ENCODE data around the gene CACNB1.

Gene CACNB1

GRCh38 chr17:39225308-39225958 lies 28.0 kb upstream of the CACNB1 start, which contains the start of gene STAC2:
Gene STAC2, minus strand, starts transcription at chr17:39225945. Its CDS starts 443 bp downstream, at chr17:39225502.
- peak; percentile 11 for DNase-seq

- no peak for DNase-seq
These were observed 27.4 kb upstream of the CACNB1 start for GRCh38 chr17:39224778-39225307.

GRCh38 chr17:39223907-39224777 lies 26.7 kb upstream of the CACNB1 start:
- peak; percentile 36 for DNase-seq

- no peak for DNase-seq
These were observed 25.7 kb upstream of the CACNB1 start for GRCh38 chr17:39222866-39223834.

GRCh38 chr17:39222151-39222550 lies 24.7 kb upstream of the CACNB1 start:
- no peak for DNase-seq

GRCh38 chr17:39221572-39221971 lies 24.1 kb upstream of the CACNB1 start:
- DNase-seq = no peak

GRCh38 chr17:39219647-39220154 lies 22.2 kb upstream of the CACNB1 start:
- DNase-seq = no peak

GRCh38 chr17:39218906-39219305 lies 21.4 kb upstream of the CACNB1 start:
- no peak for DNase-seq

GRCh38 chr17:39217734-39218369 lies 20.4 kb upstream of the CACNB1 start:
- no peak for DNase-seq

GRCh38 chr17:39213852-39214251 lies 16.4 kb upstream of the CACNB1 start:
- DNase-seq = no peak

- peak; percentile 19 for DNase-seq
These were observed 15.5 kb upstream of the CACNB1 start for GRCh38 chr17:39212841-39213480.

- DNase-seq = no peak
These were observed 14.8 kb upstream of the CACNB1 start for GRCh38 chr17:39212195-39212810.

- no peak for DNase-seq
These were observed 12.6 kb upstream of the CACNB1 start for GRCh38 chr17:39210093-39210434.

GRCh38 chr17:39209317-39210092 lies 12.0 kb upstream of the CACNB1 start:
- no peak for DNase-seq

GRCh38 chr17:39208893-39209292 lies 11.4 kb upstream of the CACNB1 start:
- no peak for DNase-seq

GRCh38 chr17:39208136-39208535 lies 10.7 kb upstream of the CACNB1 start:
- no peak for DNase-seq

GRCh38 chr17:39205112-39205526 lies 7.7 kb upstream of the CACNB1 start:
- DNase-seq = no peak

- DNase-seq = no peak
These were observed 6.8 kb upstream of the CACNB1 start for GRCh38 chr17:39204245-39204644.

GRCh38 chr17:39200957-39201510 lies 3.6 kb upstream of the CACNB1 start:
- DNase-seq = no peak
